KBM-7 (cell line): ENCODE data around the gene IMPA2.
A peak's percentile ranks its signal among the peaks of the same experiment; 100 is the strongest.

ENCODE experiments used
- DNase-seq: peaks from one replicate; pipeline ENCODE4 v3.0.0-alpha.2; 2015
- in situ Hi-C: fragments of 300-500 bp; cut with MboI; formaldehyde crosslinking; loops from 2 replicates; pipeline ENCODE4 v1.14.3; 2020; ENCODE audit warnings: low sequenced_read_pairs, low pct_unique_long_range_greater_than_20kb, mixed read lengths

Gene IMPA2

DNA sequence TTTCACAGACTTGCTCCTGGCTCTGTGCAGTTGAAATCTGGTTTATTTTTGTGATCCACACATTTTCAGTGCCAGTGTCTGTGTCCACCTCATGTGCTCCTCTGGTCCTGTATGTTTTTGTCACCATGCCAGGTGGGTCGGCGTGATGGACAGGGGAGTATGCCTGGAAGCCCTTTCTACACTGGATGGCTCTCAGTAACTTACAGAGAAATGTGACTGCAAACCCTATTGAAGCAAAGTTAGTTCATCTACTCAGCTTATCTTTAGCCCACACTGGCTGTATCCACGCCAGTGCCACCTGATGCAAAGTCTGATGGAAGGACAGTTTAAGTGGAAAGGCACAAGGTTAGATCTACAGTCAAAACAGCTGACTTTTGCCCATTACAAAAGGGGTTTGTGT, 4.3 kb downstream of the IMPA2 start:
- in situ Hi-C loops: no loop called here
- DNase-seq: no peak

DNA sequence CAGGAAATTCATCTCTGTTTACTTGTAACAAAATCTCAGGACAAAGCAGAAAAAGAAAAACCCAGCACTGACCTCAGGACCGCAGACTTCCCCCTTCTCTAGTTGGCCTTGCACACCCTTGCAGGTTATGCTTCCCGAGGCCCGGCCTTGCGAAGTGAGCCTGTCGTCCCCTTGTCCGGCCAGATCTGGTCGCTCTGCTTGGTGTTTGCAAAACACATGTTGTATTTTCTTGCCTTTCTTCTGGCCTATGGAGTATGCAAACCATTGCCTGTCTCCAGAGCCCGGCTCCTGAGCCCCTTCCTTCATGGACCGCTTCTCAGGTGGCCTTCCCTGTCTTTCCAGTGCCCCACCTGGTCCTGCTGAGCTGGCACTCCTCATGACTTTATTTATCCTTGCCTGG, 4.8 kb downstream of the IMPA2 start:
- DNase-seq: no peak
- in situ Hi-C loops: no loop called here

DNA sequence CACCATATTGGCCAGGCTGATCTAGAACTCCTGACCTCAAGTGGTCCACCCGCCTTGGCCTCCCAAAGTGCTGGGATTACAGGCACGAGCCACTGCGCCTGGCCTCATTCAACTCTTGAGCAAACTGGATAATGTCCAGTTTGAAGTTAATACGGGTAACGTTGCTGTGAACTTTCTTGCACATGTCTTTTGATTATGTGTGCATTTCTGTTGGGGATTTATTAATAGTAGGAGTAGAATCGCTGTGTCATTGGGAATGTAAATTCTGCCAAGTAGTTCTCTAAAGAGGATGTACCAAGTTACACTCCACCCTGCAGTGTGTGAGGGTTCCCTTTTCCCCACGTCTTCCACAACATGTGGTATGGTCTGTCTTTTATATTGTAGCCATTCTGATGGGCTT, 6.2 kb downstream of the IMPA2 start:
- peak; percentile 69 for DNase-seq
- in situ Hi-C loops: no loop called here

DNA sequence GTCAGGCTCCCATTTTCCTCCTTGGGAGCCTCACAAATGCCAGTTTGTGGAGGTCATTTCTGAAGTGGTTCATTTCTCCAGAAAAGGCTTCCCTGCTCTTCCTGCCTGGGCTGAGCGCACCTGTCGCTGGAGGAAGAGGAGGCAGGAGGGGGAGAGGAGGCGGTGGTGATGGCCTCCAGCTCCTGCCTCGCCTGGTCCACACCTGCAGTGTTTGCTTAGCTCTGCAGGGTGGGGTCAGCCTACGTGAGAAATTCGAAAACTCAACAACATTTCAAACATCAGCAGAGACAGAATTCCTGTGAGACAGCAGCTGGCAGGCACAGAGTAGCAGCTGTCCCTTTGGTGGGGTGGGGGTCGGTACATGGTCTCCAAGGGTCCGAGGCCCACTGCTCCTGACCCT, 7.9 kb downstream of the IMPA2 start:
- in situ Hi-C loops: no loop called here
- DNase-seq: no peak

DNA sequence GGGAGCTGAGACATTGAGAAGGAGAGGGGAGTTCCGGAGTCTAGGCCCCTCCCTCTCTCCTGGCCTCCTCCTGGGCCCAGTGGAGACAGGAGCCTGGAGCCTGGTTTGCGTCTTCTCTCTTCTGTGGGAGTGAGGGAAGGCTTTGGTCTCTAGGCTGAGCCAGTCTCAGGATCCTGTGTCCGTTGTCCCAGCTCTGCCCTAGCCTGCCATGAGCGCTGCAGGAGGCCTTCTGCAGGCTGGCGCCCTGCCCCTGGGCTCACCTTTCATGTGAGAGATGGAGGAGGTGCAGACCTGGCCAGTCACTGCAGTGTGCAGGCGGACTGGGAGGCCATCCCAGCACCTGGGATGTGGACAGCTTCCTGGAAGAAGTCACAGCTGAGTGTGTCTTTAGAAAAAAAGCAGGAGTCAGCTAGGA, 8.7 kb downstream of the IMPA2 start:
- in situ Hi-C loops: loop anchor here (10.0 kb wide), 1 partner anchor 55 kb away; no protein-coding TSS in a partner anchor
- no peak for DNase-seq

DNA sequence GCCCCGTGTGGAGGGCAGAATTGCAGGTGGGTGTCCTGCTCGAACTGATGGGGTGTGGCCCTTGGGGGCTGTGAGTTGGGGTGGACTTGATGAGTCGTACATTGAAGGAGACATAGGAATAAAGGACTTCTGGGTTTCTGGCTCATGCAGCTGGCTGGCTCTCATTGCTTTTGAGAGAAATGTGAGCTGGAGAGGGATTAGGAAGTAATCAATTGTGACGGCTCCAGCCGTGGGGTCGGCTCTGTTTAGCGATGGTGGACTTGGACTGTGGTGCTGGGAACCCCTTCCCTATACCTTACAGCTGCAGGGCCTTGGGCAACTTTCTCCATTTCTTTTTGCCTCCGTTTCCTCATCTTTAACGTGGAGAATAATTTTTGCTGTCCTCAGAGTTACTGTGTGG, 9.2 kb downstream of the IMPA2 start:
- in situ Hi-C loops: loop anchor here (10.0 kb wide), 1 partner anchor 56 kb away; no protein-coding TSS in a partner anchor
- DNase-seq: no peak

DNA sequence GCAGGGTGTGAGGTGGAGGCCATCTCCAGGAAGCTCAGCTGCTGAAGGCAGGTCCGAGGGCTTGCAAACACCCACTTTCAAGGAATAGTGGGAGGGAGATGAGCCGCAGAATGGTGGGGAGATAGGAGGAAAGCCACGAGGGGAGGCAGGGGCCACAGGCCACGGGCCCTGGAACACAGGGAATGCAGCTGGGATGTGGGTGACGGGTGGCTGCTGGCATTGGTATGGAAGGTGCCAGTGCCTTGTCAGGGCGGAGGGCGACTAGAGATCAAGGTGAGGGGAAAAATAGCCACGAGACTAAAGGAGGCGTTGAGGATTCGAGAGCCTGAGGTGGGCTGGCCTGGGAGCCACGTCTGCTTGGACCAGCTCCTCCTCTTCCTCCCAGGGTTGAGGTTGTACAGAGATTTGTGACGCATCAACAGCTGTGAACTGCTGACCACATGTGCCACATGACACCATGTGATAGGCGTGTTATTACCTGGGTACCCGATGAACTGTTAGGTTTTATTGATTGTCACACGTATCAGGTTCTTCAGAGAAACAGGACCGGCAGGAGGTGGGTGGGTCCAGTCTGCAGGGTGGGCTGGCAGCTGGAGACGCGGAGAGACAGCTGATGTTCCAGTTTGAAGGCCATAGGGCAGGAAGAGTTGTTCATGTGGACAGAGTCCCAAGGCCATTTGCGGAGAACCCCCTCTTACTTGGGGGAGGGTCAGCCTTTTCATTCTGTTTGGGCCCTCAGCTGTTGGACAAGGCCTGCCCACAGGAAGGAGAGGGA, 9.9 kb downstream of the IMPA2 start:
- in situ Hi-C loops: loop anchor here (10.0 kb wide), 1 partner anchor 56 kb away; no protein-coding TSS in a partner anchor
- no peak for DNase-seq

DNA sequence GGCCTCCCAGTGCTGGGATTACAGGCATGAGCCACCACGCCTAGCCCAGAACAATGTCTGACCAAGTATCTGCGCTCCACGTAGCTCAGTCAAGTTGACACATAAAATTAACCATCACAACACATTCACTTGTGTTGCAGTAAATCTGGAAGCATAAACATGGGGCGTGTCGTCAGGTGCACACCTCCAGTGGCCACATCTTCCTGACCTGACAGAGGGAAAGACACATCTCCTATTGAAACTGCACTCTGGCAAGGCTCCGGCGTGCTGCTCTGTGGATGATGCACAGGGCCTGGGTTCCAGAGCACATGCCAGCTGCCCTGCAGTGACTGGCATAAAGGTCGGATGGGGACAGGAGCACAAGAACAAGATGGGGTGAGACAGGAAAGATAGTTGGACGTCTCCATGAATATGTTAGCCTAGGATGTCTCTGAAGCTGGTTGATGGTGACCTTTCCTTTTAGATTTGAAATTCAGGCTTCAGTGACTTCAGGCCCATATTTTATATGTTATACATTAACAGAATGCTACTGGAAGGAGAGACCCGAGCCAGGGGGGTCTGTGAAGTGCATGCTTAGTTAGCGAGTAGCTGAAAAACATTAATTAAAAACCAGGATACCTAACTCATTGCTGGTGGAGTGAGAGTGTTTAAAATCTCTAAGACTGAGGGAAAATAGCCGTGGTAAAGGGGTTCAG, 10.9 kb downstream of the IMPA2 start:
- no peak for DNase-seq
- in situ Hi-C loops: loop anchor here (10.0 kb wide), 1 partner anchor 57 kb away; no protein-coding TSS in a partner anchor

DNA sequence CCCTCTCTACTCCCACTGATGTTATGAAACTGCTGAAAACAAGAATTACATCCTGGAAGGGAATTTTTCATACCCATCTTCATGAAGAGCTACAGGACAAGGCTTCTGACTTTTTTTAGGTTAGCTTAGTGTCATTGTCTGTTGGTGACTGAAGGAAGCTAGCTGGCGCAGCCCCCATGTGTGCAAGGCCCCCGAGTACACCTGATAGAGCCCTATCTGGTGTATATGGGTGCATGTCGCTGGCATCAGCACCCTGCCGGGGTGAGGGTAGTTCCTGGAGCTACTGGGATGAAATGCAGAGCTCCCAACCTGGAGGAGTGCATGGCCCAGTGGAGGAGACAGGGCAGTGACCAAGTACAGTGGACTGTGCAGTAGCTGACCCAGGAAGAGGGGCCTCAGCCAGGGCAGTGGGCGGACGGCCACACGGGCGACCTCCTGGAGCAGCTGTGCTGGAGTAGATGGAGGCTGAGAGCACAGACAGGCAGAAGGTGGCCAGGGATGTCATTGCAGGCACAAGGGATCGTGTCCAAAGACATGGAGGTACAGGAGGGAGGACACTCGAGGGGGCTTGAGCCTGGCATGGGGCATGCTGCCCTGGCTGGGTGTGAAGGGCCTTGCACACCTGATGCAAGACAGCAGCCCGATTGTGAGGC, 12.1 kb downstream of the IMPA2 start:
- in situ Hi-C loops: loop anchor here (10.0 kb wide), 1 partner anchor 59 kb away; no protein-coding TSS in a partner anchor
- DNase-seq: no peak

DNA sequence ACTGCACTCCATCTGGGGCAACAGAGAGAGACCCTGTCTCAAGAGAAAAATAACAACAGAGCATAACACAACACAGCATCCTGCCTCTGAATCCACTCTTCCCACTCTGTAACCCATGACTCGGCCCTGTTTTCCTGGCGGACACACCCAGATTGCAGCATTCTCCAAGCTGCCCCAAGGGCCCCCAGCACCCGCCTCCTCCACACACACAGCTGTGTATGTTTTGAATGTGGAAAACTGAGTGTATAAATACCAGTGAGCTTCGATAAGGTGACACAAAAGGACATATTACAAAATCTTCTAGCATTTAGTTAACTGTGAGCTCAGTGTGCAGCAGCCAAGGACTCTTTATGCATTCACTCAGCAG, 13.0 kb downstream of the IMPA2 start:
- no peak for DNase-seq
- in situ Hi-C loops: loop anchor here (10.0 kb wide), 1 partner anchor 60 kb away; no protein-coding TSS in a partner anchor

DNA sequence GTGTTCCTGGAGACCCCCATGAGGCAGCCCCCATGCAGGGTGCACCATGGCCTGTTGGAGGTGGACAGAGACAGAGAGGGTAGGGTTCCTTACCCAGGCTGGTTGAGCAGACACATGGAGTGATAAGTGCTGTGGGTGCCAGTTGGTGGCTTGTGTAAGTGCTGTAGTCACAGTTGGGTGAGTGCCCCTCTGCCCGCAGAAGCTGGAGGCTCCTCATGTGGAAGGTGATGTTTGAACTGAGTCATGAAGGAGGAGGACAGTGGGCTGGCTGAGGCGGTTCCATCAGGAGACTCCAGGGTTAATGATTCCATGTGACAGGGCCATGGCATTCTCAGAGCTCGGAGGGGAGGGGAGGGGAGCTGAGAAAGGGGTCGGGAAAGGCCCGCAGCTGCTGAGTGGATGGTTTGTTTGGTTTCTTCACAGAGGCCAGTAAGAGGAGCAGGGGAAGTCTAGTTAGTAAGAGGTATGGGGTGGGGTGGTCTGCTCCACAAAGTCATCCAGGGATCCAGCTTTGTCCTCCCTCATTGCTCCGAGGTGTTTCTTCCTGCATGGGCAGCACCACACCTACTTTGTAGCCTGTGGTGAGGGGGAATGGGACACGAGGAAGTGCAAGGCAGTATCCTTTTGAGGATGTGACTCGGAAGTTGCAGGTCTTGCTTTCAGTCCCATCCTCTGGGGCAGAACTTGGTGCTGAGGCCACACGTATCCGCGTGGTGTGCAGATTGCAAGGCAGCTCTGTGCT, 13.6 kb downstream of the IMPA2 start:
- peak; percentile 14 for DNase-seq
- in situ Hi-C loops: loop anchor here (10.0 kb wide), 1 partner anchor 60 kb away; no protein-coding TSS in a partner anchor

DNA sequence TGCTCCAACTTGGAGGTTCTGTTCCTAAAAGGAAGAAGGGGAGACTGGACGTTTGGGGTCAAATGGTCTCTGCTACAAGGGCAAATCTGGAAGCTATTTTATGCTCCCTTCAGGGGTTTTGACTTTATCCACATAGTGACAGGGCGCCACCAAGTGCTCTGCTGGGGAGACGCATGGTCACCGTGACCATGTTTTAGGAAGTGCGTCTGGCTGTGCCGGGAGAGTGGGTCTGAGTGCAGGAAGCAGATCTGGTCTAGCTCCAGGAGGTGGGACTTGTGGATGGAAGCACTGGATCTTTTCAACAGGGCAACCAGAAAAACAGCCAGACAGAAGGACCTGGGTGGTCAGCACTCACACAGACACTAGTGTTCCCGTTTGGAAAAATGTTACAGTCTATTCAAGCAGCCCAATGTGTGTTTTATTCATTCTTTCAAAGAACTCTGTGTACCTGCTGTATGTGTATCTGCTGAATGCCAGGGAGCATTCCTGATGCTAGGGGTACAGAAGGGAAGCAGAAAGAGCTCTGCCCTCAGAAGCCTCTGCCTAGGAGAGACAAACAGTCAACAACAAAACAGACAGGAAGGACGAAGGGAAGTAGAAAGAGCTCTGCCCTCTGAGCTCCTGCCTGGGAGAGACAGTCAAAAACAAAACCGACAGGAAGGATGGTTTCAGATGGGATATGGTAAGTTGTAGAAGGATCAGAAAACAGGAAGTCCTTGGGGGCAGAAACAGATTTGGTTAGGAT, 14.3 kb downstream of the IMPA2 start:
- peak; percentile 87 for DNase-seq
- in situ Hi-C loops: loop anchor here (10.0 kb wide), 1 partner anchor 61 kb away; no protein-coding TSS in a partner anchor

DNA sequence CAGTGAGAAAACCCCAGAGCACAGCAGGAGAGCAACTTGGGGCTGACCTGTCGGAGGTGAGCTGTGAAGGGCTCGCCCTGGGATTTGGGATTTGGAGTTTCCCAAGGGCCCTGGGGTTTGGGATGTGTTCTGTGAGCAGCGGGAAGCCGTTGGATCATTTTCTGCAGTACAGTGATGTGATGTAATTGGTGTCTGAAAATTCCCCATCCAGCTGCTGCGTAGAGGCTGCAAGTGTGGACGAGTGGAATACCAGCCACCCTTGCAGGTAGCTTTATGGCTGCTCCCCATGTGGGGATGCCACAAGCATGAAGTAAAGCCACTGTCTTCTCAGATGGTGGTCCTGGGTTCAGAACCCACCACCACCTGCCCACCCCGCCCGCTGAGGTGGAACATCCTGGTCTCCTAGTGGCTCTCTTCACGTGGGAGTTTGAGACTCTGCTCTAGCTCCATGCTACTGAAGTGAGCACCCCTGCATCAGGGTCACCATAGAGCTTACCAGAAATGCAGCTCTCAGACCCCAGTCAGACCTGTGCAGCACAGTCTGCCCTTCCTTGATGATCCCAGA, 15.0 kb downstream of the IMPA2 start:
- in situ Hi-C loops: loop anchor here (10.0 kb wide), 1 partner anchor 61 kb away; no protein-coding TSS in a partner anchor
- DNase-seq: no peak

DNA sequence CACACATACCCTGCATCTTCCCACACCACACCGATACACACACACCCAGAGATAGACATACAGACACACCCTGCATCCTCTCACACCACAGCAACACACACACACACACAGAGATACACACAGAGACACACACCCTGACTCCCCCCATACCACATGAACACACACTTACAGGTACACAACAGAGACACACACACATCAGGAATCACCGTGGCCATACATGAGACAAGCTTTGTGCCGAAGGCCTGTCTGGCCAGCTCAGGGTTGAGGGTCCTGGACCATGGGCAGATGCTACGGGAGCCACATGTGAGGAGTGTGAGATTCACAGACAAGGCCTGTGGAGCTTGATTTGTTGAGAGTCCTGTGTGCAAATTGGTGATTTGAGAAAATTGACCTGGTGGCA, 15.6 kb downstream of the IMPA2 start:
- in situ Hi-C loops: loop anchor here (10.0 kb wide), 1 partner anchor 62 kb away; no protein-coding TSS in a partner anchor
- no peak for DNase-seq

DNA sequence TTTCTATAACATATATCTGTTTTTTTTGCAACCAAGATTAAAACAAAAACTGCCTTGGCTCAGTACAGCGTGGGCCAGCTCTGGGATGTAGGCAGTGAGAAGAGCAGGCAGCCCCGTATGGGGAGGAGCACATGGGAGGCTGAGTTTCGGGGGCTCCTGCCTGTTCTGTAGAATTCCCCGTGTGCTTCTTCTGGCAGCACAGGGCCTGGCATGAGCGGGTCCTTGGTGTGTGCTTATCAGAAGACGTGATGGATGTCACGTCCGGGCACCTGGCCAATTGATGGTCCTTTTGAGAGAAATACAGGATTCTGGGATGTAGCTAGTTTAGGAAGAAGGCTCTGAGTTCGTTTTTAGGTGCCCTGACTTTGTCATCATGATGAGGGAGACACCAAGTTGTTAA, 16.2 kb downstream of the IMPA2 start:
- in situ Hi-C loops: loop anchor here (10.0 kb wide), 1 partner anchor 63 kb away; no protein-coding TSS in a partner anchor
- DNase-seq: no peak

DNA sequence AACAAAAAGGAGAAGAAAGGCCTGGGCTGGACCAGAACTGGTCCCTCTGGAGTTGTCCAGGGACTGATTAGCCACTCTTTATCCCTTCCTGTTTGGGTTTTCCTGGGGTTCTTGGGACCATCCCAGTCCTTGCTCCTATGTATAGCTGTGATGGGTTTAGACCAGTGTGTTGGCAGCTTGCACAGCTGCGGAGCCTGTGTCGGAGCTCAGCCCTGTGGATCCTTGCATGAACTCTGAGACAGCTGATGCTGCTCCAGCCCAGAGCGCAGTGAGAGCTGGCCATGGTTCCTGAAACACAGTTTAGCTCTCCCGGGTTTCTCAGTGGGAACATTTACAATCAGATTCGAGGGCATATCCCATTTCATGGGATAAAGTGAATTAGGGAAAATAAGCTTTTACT, 16.9 kb downstream of the IMPA2 start:
- in situ Hi-C loops: loop anchor here (10.0 kb wide), 1 partner anchor 63 kb away; no protein-coding TSS in a partner anchor
- no peak for DNase-seq

DNA sequence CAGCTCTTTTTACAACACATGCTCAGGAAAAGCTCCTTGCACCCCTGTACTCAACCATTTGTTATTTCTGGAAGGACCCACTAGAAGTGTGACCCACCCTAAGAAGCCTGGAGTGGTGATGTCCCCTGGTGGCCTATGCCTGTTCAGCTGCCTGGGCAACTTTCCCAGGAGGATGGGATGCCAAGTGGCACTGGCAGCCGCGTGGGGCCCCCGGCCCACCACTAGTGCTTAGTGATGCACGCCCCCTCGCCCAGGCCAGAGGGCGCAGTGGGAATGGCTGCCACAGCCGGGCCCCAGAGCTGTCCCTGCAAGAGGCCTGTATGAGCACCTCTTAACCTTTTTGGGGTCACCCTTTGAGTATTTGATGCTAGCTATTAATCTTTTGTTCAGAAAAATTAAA, 18.1 kb downstream of the IMPA2 start:
- DNase-seq: no peak
- in situ Hi-C loops: loop anchor here (10.0 kb wide), 1 partner anchor 65 kb away; no protein-coding TSS in a partner anchor
